ENCODE data around the gene FOCAD.

Gene FOCAD

DNA sequence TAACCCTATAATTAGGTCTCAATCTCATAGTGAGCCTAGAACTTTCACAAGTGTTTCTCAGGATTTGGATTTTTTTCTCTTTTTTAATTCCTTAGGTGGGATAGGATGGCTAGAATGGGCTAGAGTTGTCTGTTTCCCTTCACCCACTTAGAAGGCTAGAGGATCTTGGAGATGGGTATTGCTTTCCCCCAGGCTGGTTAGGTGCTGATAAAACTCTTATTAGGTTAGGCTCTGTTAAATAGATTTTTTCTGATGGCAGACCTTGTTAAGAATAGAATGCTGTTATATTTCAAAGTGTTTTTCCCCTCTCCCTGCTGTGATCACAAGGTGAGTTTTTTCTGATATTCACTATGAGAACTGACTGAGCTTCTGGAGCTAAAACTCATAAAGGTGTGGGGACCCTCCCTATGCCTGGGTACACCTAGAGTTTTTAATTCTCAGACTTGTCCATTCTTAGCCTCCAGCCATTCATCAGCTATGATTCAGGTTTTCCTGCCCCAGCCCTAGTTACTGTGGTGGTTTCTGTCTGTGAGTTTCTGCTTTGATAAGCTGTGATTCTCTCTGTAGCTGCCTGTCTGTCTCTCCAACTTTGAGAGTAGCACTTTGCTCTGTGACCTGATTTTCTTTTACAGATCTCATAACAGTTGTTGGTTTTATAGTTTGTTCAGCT lies 215.0 kb downstream of the FOCAD start:
- Histone ChIP-seq H3K4me3 (ENCODE audit: low read depth, low read length) (no peak overlapping the region), H3K36me3 (ENCODE audit: control insufficient read depth in 2 of 2, insufficient read depth in 1 of 2, low read length in 2 of 2) (no peaks in the 10 kb centered on the region), H3K27ac (ENCODE audit: extremely low read depth, low read depth, low read length) (no peak overlapping the region), H3K4me1 (ENCODE audit: control insufficient read depth, insufficient read depth, low read length) (no peaks in the 10 kb centered on the region), H3K9me3 (ENCODE audit: control insufficient read depth, insufficient read depth, low read depth, low read length) (no peaks in the 10 kb centered on the region)
- CTCF ChIA-PET = interaction anchor here (0.5 to 1.3 kb wide), 3 partner anchors 14 to 469 kb away, joined by 3 to 4 read pairs (median 4); no protein-coding TSS in a partner anchor
- POLR2A ChIA-PET = no interaction called here
- TF ChIP-seq ZNF140 (tag by site-specific recombination; IDR thresholded peaks at IDR 0.05) (no peak), SP2 (tag by site-specific recombination; IDR thresholded peaks at IDR 0.05) (no peak), ZNF645 (tag by site-specific recombination; IDR thresholded peaks at IDR 0.05) (no peak), ZBTB48 (tag by site-specific recombination; IDR thresholded peaks at IDR 0.05) (no peak), ZNF2 (tag by site-specific recombination; IDR thresholded peaks at IDR 0.05) (no peak), ZNF664 (tag by site-specific recombination; IDR thresholded peaks at IDR 0.05) (no peak), ZBTB20 (tag by site-specific recombination; IDR thresholded peaks at IDR 0.05) (no peak)
- TF ChIP-seq, protein P1, sequence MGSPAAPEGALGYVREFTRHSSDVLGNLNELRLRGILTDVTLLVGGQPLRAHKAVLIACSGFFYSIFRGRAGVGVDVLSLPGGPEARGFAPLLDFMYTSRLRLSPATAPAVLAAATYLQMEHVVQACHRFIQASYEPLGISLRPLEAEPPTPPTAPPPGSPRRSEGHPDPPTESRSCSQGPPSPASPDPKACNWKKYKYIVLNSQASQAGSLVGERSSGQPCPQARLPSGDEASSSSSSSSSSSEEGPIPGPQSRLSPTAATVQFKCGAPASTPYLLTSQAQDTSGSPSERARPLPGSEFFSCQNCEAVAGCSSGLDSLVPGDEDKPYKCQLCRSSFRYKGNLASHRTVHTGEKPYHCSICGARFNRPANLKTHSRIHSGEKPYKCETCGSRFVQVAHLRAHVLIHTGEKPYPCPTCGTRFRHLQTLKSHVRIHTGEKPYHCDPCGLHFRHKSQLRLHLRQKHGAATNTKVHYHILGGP (tag by site-specific recombination; IDR thresholded peaks at IDR 0.05) = no peak

DNA sequence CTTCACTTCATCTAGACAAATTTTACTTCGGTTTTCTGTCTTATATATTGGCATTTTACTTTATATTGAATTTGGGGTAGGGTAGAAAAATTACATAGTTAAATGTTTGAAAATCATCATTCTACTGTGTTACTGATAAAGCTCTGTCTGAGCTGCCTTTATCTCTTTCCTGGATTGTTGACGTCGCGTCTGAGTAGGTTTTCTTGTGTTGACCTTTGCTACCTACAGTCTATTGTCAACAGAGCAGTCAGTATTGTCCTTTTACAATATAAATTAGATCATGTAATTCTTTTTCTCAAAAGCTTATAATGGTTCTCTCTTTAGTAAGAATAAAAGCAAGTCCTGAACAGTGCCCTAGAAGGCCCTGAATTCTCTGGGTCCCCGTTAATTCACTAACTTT lies 219.2 kb downstream of the FOCAD start:
- Histone ChIP-seq H3K36me3 (ENCODE audit: control insufficient read depth in 2 of 2, insufficient read depth in 1 of 2, low read length in 2 of 2) (no peaks in the 10 kb centered on the region), H3K4me3 (ENCODE audit: low read depth, low read length) (no peak overlapping the region), H3K27ac (ENCODE audit: extremely low read depth, low read depth, low read length) (no peak overlapping the region), H3K9me3 (ENCODE audit: control insufficient read depth, insufficient read depth, low read depth, low read length) (no peaks in the 10 kb centered on the region), H3K4me1 (ENCODE audit: control insufficient read depth, insufficient read depth, low read length) (peaks cover 4% of the 10 kb centered on the region)
- TF ChIP-seq ZNF266 (tag by site-specific recombination; IDR thresholded peaks at IDR 0.05; ENCODE audit: low read depth) = no peak
- no peak for TF ChIP-seq ZNF585B (tag by site-specific recombination; IDR thresholded peaks at IDR 0.05)
- no peak for TF ChIP-seq ZNF645 (tag by site-specific recombination; IDR thresholded peaks at IDR 0.05)
- TF ChIP-seq ZNF19 (tag by site-specific recombination; IDR thresholded peaks at IDR 0.05; ENCODE audit: low read depth) = no peak
- TF ChIP-seq ZSCAN30 (tag by site-specific recombination; IDR thresholded peaks at IDR 0.05) = no peak
- TF ChIP-seq ZNF843 (tag by site-specific recombination; IDR thresholded peaks at IDR 0.05) = no peak
- ChIA-PET POLR2A (no interaction called here), CTCF (no interaction called here)

GRCh38 chr9:20904995-20905394 lies 220.9 kb downstream of the FOCAD start:
- ChIA-PET POLR2A (interaction anchor here (0.7 kb wide), 1 partner anchor 123 kb away, joined by 4 read pairs; no protein-coding TSS in a partner anchor), CTCF (interaction anchor here (0.6 to 1.5 kb wide), 3 partner anchors 18 to 561 kb away, joined by 3 to 5 read pairs (median 3); no protein-coding TSS in a partner anchor)
- Histone ChIP-seq H3K4me1 (ENCODE audit: control insufficient read depth, insufficient read depth, low read length) (peaks cover 4% of the 10 kb centered on the region), H3K9me3 (ENCODE audit: control insufficient read depth, insufficient read depth, low read depth, low read length) (no peaks in the 10 kb centered on the region), H3K4me3 (ENCODE audit: low read depth, low read length) (no peak overlapping the region), H3K36me3 (ENCODE audit: control insufficient read depth in 2 of 2, insufficient read depth in 1 of 2, low read length in 2 of 2) (no peaks in the 10 kb centered on the region), H3K27ac (ENCODE audit: extremely low read depth, low read depth, low read length) (no peak overlapping the region)
- TF ChIP-seq IKZF3 (tag by site-specific recombination; IDR thresholded peaks at IDR 0.05) = no peak
- TF ChIP-seq, protein P2, sequence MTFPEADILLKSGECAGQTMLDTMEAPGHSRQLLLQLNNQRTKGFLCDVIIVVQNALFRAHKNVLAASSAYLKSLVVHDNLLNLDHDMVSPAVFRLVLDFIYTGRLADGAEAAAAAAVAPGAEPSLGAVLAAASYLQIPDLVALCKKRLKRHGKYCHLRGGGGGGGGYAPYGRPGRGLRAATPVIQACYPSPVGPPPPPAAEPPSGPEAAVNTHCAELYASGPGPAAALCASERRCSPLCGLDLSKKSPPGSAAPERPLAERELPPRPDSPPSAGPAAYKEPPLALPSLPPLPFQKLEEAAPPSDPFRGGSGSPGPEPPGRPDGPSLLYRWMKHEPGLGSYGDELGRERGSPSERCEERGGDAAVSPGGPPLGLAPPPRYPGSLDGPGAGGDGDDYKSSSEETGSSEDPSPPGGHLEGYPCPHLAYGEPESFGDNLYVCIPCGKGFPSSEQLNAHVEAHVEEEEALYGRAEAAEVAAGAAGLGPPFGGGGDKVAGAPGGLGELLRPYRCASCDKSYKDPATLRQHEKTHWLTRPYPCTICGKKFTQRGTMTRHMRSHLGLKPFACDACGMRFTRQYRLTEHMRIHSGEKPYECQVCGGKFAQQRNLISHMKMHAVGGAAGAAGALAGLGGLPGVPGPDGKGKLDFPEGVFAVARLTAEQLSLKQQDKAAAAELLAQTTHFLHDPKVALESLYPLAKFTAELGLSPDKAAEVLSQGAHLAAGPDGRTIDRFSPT (tag by site-specific recombination; IDR thresholded peaks at IDR 0.05) = no peak
- TF ChIP-seq ZBTB20 (tag by site-specific recombination; IDR thresholded peaks at IDR 0.05) = no peak
- TF ChIP-seq, protein P3, sequence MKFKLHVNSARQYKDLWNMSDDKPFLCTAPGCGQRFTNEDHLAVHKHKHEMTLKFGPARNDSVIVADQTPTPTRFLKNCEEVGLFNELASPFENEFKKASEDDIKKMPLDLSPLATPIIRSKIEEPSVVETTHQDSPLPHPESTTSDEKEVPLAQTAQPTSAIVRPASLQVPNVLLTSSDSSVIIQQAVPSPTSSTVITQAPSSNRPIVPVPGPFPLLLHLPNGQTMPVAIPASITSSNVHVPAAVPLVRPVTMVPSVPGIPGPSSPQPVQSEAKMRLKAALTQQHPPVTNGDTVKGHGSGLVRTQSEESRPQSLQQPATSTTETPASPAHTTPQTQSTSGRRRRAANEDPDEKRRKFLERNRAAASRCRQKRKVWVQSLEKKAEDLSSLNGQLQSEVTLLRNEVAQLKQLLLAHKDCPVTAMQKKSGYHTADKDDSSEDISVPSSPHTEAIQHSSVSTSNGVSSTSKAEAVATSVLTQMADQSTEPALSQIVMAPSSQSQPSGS (tag by site-specific recombination; IDR thresholded peaks at IDR 0.05; ENCODE audit: low read depth) = no peak
- TF ChIP-seq ZNF596 (tag by site-specific recombination; IDR thresholded peaks at IDR 0.05) = no peak
- no peak for TF ChIP-seq ZNF658 (tag by site-specific recombination; IDR thresholded peaks at IDR 0.05)
- no peak for TF ChIP-seq ZNF76 (tag by site-specific recombination; IDR thresholded peaks at IDR 0.05; ENCODE audit: borderline replicate concordance, low read depth)
- TF ChIP-seq ZNF704 (tag by site-specific recombination; IDR thresholded peaks at IDR 0.05) = no peak
- TF ChIP-seq MEIS1 (CRISPR knock-in tag; IDR thresholded peaks at IDR 0.05; ENCODE audit: borderline replicate concordance) = no peak
- TF ChIP-seq ZNF391 (tag by site-specific recombination; IDR thresholded peaks at IDR 0.05; ENCODE audit: borderline replicate concordance, low read depth) = no peak
- no peak for TF ChIP-seq YY1 (tag by site-specific recombination; IDR thresholded peaks at IDR 0.05)

Data from HEK293 (cell line).